ENCODE data around the gene CDC42.

GRCh38 chr1:22030057-22030456, 22.5 kb upstream of the CDC42 start:
- no peak for TF ChIP-seq POLR2A (IDR thresholded peaks at IDR 0.05; ENCODE audit: low read depth)
- no peak for TF ChIP-seq CTCF (IDR thresholded peaks at IDR 0.05)
- TF ChIP-seq EP300 (IDR thresholded peaks at IDR 0.05) = no peak
